ENCODE measurements around the gene SPDEF. TPM values are rescaled to one million over a fixed set of nuclear protein-coding genes. Genes with fewer than 3 reads are reported as not detected.

SPDEF gene
- polyA plus RNA-seq, 1 donor (not counting 4 experiments of a cell fraction or from before 2014, with no cell fraction given): 0.03 TPM

DNA sequence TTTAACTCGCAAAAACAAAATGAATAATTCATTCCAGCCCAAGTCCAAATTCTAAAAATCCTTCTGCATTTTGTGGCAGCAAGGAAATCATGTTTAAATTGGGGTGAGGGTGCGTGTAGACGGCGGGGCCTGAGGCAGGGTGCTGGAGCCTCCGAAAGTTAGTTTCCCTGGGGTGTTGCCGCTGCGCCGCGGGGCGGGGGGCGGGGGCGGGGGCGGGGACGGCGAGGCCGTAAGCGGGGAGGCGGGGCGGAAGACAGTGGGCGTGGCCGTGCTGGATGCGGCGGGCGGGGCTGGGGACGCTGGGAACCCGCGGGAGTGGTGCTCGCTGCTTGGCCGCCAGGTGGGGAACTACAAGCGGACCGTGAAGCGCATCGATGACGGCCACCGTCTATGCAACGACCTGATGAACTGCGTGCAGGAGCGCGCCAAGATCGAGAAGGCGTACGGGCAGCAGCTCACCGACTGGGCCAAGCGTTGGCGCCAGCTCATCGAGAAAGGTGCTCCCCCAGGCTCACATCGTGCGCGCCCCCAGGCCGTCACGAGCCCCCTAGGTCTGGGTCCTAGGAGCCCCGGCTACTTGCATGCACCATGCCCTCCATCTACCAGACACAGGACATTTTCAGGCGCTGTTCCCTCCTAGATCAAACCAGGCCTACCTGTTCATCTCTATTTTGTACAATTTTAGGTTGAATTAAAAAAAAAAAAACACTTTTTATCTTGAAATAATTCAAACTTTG is 29.0 kb downstream of the SPDEF start:
- TF ChIP-seq, protein P1, sequence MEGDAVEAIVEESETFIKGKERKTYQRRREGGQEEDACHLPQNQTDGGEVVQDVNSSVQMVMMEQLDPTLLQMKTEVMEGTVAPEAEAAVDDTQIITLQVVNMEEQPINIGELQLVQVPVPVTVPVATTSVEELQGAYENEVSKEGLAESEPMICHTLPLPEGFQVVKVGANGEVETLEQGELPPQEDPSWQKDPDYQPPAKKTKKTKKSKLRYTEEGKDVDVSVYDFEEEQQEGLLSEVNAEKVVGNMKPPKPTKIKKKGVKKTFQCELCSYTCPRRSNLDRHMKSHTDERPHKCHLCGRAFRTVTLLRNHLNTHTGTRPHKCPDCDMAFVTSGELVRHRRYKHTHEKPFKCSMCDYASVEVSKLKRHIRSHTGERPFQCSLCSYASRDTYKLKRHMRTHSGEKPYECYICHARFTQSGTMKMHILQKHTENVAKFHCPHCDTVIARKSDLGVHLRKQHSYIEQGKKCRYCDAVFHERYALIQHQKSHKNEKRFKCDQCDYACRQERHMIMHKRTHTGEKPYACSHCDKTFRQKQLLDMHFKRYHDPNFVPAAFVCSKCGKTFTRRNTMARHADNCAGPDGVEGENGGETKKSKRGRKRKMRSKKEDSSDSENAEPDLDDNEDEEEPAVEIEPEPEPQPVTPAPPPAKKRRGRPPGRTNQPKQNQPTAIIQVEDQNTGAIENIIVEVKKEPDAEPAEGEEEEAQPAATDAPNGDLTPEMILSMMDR (optimal IDR thresholded peaks at IDR 0.05 in 1 of 3, IDR thresholded peaks at IDR 0.05 in 1 of 3, conservative IDR thresholded peaks at IDR 0.05 in 1 of 3; ENCODE audit: extremely low read depth in 1 of 3, insufficient read depth in 2 of 3, low read length in 3 of 3): peak; percentile 40 to 91 (median 86)
- TF ChIP-seq EZH2 (IDR thresholded peaks at IDR 0.05; ENCODE audit: low read length): no peak
- H3K9ac ChIP-seq (ENCODE audit: control insufficient read depth, extremely low read depth, insufficient read depth, low read length): peak overlapping the region; percentile 26
- dilution Hi-C loops (cut with MboI; ENCODE audit: extremely low pct_ligation_motif_present, low sequenced_read_pairs): no loop called here

DNA sequence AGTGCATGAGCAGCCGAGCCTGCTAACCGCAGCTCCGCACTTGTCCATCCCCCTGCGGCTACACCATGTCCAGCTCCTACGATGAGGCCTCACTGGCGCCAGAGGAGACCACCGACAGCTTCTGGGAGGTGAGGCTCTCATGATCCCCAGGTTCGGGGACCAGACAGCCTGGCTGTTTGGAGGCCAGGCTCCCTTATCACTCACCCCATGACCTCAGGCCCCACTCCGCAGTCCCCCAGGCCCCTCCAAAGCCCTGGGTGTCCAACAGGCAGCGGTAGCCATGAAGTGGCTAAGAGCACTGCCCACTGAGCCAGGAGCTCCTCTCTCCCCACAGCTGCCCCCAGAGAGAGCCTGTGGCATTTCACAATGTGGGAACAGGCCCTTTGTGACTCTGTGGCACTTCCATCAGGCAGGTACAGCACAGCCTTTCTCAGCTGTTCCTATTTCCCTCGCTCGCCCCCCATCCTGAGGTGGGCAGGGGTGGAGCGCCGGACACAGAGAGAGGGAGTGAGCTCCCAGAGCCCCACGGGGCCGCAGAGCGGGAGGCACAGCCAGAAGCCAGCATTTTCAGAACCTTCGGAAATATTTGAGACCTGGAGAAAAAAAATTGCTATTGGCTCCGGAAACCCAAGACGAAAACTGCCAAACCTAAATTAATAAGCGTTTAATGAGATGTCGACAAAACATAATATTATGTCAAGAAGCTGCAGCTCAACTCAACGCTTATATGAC is 29.7 kb downstream of the SPDEF start:
- H3K27ac ChIP-seq (ENCODE audit: control insufficient read depth, insufficient read depth, low read length): no peak overlapping the region
- H3K9me1 ChIP-seq (ENCODE audit: control insufficient read depth, extremely low read depth, insufficient read depth, low read length): no peaks in the 10 kb centered on the region
- TF ChIP-seq, protein P1 (optimal IDR thresholded peaks at IDR 0.05 in 1 of 3, IDR thresholded peaks at IDR 0.05 in 1 of 3, conservative IDR thresholded peaks at IDR 0.05 in 1 of 3; ENCODE audit: extremely low read depth in 1 of 3, insufficient read depth in 2 of 3, low read length in 3 of 3): no peak
- no peak for TF ChIP-seq EZH2 (IDR thresholded peaks at IDR 0.05; ENCODE audit: low read length)
- FAIRE-seq: no peak
- peak overlapping the region; percentile 32 for H2AFZ ChIP-seq (ENCODE audit: control insufficient read depth, low read length)
- peak overlapping the region; percentile 56 for H3K4me2 ChIP-seq (ENCODE audit: control insufficient read depth, extremely low read depth, insufficient read depth, low read depth, low read length)
- no peaks in the 10 kb centered on the region for H4K20me1 ChIP-seq (ENCODE audit: control insufficient read depth, extremely low read depth, insufficient read depth, low read length)
- no peak for DNase-seq (ENCODE audit: low read depth, low spot score)
- dilution Hi-C loops (cut with MboI; ENCODE audit: extremely low pct_ligation_motif_present, low sequenced_read_pairs): no loop called here
- H3K4me1 ChIP-seq (ENCODE audit: control insufficient read depth, extremely low read depth, insufficient read depth, low read length): no peaks in the 10 kb centered on the region
- no peaks in the 10 kb centered on the region for H3K36me3 ChIP-seq (ENCODE audit: control insufficient read depth in 2 of 2, extremely low read depth in 1 of 2, insufficient read depth in 2 of 2, low read length in 2 of 2)
- no peaks in the 10 kb centered on the region for H3K27me3 ChIP-seq (ENCODE audit: control insufficient read depth, extremely low read depth, insufficient read depth, low read length)
- no peaks in the 10 kb centered on the region for H3K79me2 ChIP-seq (ENCODE audit: control insufficient read depth, insufficient read depth, low read length)
- no peaks in the 10 kb centered on the region for H3K9me3 ChIP-seq (ENCODE audit: control insufficient read depth, low read depth, low read length)
- H3K4me3 ChIP-seq (ENCODE audit: control insufficient read depth in 2 of 3, extremely low read depth in 1 of 3, insufficient read depth in 2 of 3, low read depth in 1 of 3, low read length in 3 of 3): no peak overlapping the region
- H3K9ac ChIP-seq (ENCODE audit: control insufficient read depth, extremely low read depth, insufficient read depth, low read length): peak overlapping the region; percentile 26

More for the DNA sequence above, 29.0 kb downstream of the SPDEF start:
- FAIRE-seq (peak; percentile 86), DNase-seq (ENCODE audit: low read depth, low spot score) (peak; percentile 64)
- no peak overlapping the region for H3K27ac ChIP-seq (ENCODE audit: control insufficient read depth, insufficient read depth, low read length)
- H3K4me2 ChIP-seq (ENCODE audit: control insufficient read depth, extremely low read depth, insufficient read depth, low read depth, low read length): peak overlapping the region; percentile 62
- H3K9me3 ChIP-seq (ENCODE audit: control insufficient read depth, low read depth, low read length): no peaks in the 10 kb centered on the region
- H3K36me3 ChIP-seq (ENCODE audit: control insufficient read depth in 2 of 2, extremely low read depth in 1 of 2, insufficient read depth in 2 of 2, low read length in 2 of 2): no peaks in the 10 kb centered on the region
- H3K9me1 ChIP-seq (ENCODE audit: control insufficient read depth, extremely low read depth, insufficient read depth, low read length): no peaks in the 10 kb centered on the region
- no peaks in the 10 kb centered on the region for H3K27me3 ChIP-seq (ENCODE audit: control insufficient read depth, extremely low read depth, insufficient read depth, low read length)
- H3K4me1 ChIP-seq (ENCODE audit: control insufficient read depth, extremely low read depth, insufficient read depth, low read length): no peaks in the 10 kb centered on the region
- H3K79me2 ChIP-seq (ENCODE audit: control insufficient read depth, insufficient read depth, low read length): no peaks in the 10 kb centered on the region
- no peaks in the 10 kb centered on the region for H4K20me1 ChIP-seq (ENCODE audit: control insufficient read depth, extremely low read depth, insufficient read depth, low read length)
- H3K4me3 ChIP-seq (ENCODE audit: control insufficient read depth in 2 of 3, extremely low read depth in 1 of 3, insufficient read depth in 2 of 3, low read depth in 1 of 3, low read length in 3 of 3): peak overlapping the region in 1 of 3 experiments; percentile 34
- peak overlapping the region; percentile 62 for H2AFZ ChIP-seq (ENCODE audit: control insufficient read depth, low read length)
